Measurements from ENCODE around the gene TMEM17.

The TMEM17 gene

GRCh38 chr2:62485761-62486438 lies 20.1 kb downstream of the TMEM17 start:
- Histone ChIP-seq H3K4me3 (no peak overlapping the region), H3K36me3 (no peaks in the 10 kb centered on the region), H3K27ac (peak overlapping the region; percentile 42 to 56), H3K4me1 (peaks cover 0 to 58% (median 29%) of the 10 kb centered on the region in 4 donors), H3K27me3 (no peaks in the 10 kb centered on the region), H3K9me3 (no peaks in the 10 kb centered on the region)
- intact Hi-C loops (cut with DNase I; ENCODE audit: low total_unique reads), result no loop called here
- DNase-seq, result no peak
- no peak for TF ChIP-seq CTCF (IDR thresholded peaks at IDR 0.05)

- H3K27ac ChIP-seq, result no peak overlapping the region
- H3K9me3 ChIP-seq, result no peaks in the 10 kb centered on the region
- no peak overlapping the region for H3K4me3 ChIP-seq
- H3K36me3 ChIP-seq, result no peaks in the 10 kb centered on the region
- H3K4me1 ChIP-seq, result peaks cover 0 to 37% (median 20%) of the 10 kb centered on the region in 4 donors
- DNase-seq, result no peak
- intact Hi-C loops (cut with DNase I; ENCODE audit: low total_unique reads), result no loop called here
- TF ChIP-seq CTCF (IDR thresholded peaks at IDR 0.05), result no peak
- no peaks in the 10 kb centered on the region for H3K27me3 ChIP-seq
These were observed 23.2 kb downstream of the TMEM17 start for GRCh38 chr2:62482558-62483352.

GRCh38 chr2:62479917-62480316 lies 26.1 kb downstream of the TMEM17 start:
- DNase-seq, result no peak
- Histone ChIP-seq H3K27me3 (no peaks in the 10 kb centered on the region), H3K36me3 (no peaks in the 10 kb centered on the region), H3K9me3 (no peaks in the 10 kb centered on the region), H3K27ac (no peak overlapping the region), H3K4me1 (peaks cover 0 to 26% (median 15%) of the 10 kb centered on the region in 4 donors), H3K4me3 (no peak overlapping the region)
- no peak for TF ChIP-seq CTCF (IDR thresholded peaks at IDR 0.05)
- intact Hi-C loops (cut with DNase I; ENCODE audit: low total_unique reads), result no loop called here

- peak overlapping the region in 1 of 2 donors; percentile 19 for H3K27ac ChIP-seq
These were observed 27.9 kb downstream of the TMEM17 start for GRCh38 chr2:62478093-62478580.

GRCh38 chr2:62477573-62477972 lies 28.4 kb downstream of the TMEM17 start:
- Histone ChIP-seq H3K4me1 (peaks cover 0 to 42% (median 24%) of the 10 kb centered on the region in 4 donors), H3K9me3 (no peaks in the 10 kb centered on the region), H3K27me3 (no peaks in the 10 kb centered on the region), H3K27ac (peak overlapping the region in 1 of 2 donors; percentile 19), H3K4me3 (no peak overlapping the region), H3K36me3 (no peaks in the 10 kb centered on the region)
- intact Hi-C loops (cut with DNase I; ENCODE audit: low total_unique reads), result no loop called here
- no peak for TF ChIP-seq CTCF (IDR thresholded peaks at IDR 0.05)
- no peak for DNase-seq

More at GRCh38 chr2:62478093-62478580, 27.9 kb downstream of the TMEM17 start:
- TF ChIP-seq CTCF (IDR thresholded peaks at IDR 0.05), result no peak
- Histone ChIP-seq H3K4me1 (peaks cover 0 to 40% (median 24%) of the 10 kb centered on the region in 4 donors), H3K27me3 (no peaks in the 10 kb centered on the region), H3K4me3 (no peak overlapping the region), H3K9me3 (no peaks in the 10 kb centered on the region), H3K36me3 (no peaks in the 10 kb centered on the region)
- intact Hi-C loops (cut with DNase I; ENCODE audit: low total_unique reads), result no loop called here
- peak in 1 of 2 donors; percentile 52 for DNase-seq

Measured in tibial artery (tissue), 4 donors.